ENCODE data around the gene EPHA4.

The EPHA4 gene

GRCh38 chr2:221502270-221503010 is 69.7 kb downstream of the EPHA4 start:
- no peak for DNase-seq

GRCh38 chr2:221501883-221502269 is 70.2 kb downstream of the EPHA4 start:
- DNase-seq: no peak

- DNase-seq: no peak
Observed at GRCh38 chr2:221501210-221501882, 70.8 kb downstream of the EPHA4 start.

GRCh38 chr2:221500501-221501209 is 71.4 kb downstream of the EPHA4 start:
- no peak for DNase-seq

GRCh38 chr2:221495731-221496130 is 76.4 kb downstream of the EPHA4 start:
- DNase-seq: no peak

- DNase-seq: no peak
Observed at GRCh38 chr2:221494556-221494955, 77.5 kb downstream of the EPHA4 start.

- DNase-seq: no peak
Observed at GRCh38 chr2:221493391-221493790, 78.7 kb downstream of the EPHA4 start.

- DNase-seq: no peak
Observed at GRCh38 chr2:221492636-221493035, 79.5 kb downstream of the EPHA4 start.

- peak; percentile 15 for DNase-seq
Observed at GRCh38 chr2:221490506-221491060, 81.5 kb downstream of the EPHA4 start.

GRCh38 chr2:221488136-221488807 is 83.8 kb downstream of the EPHA4 start:
- DNase-seq: peak; percentile 7

GRCh38 chr2:221486106-221486505 is 86.0 kb downstream of the EPHA4 start:
- DNase-seq: no peak

- DNase-seq: no peak
Observed at GRCh38 chr2:221485503-221485870, 86.6 kb downstream of the EPHA4 start.

- DNase-seq: no peak
Observed at GRCh38 chr2:221484761-221485502, 87.2 kb downstream of the EPHA4 start.

- DNase-seq: no peak
Observed at GRCh38 chr2:221482666-221483455, 89.2 kb downstream of the EPHA4 start.

GRCh38 chr2:221480821-221481220 is 91.3 kb downstream of the EPHA4 start:
- DNase-seq: no peak

GRCh38 chr2:221480163-221480562 is 91.9 kb downstream of the EPHA4 start:
- no peak for DNase-seq

- no peak for DNase-seq
Observed at GRCh38 chr2:221478485-221478863, 93.6 kb downstream of the EPHA4 start.

- DNase-seq: no peak
Observed at GRCh38 chr2:221477714-221478484, 94.2 kb downstream of the EPHA4 start.

- DNase-seq: no peak
Observed at GRCh38 chr2:221476195-221476594, 95.9 kb downstream of the EPHA4 start.

- DNase-seq: no peak
Observed at GRCh38 chr2:221473451-221473850, 98.7 kb downstream of the EPHA4 start.

- no peak for DNase-seq
Observed at GRCh38 chr2:221468317-221468716, 103.8 kb downstream of the EPHA4 start.
